Stimulated activated naive B cell treated with anti-CD40 and anti-IgM and Interleukin-4, amounts not matched to agents 10 μg/mL and 1 μg/mL and 100 μg/mL, for 72 hours (primary cell): ENCODE measurements around the gene SH3RF2.

Experiments used
- ATAC-seq, 2 donors: fragments of 150-1000 bp; cut with Tn5 transposase; replicated peaks; 2 replicates each; pipeline ENCODE4 v1.10.0; 2021; ENCODE audit warnings: moderate library complexity in 1 of 2
- DNase-seq: peaks from one replicate; pipeline ENCODE4 v3.0.0; 2021
- H3K27ac Mint-ChIP-seq: one replicate; pipeline ENCODE4 v1.8.0; 2022; ENCODE audit warnings: mild to moderate bottlenecking, mixed read lengths
- H3K27me3 Mint-ChIP-seq, 2 donors: one replicate each; pipeline ENCODE4 v1.8.0; 2022; ENCODE audit warnings: mixed read lengths in 2 of 2
- H3K36me3 Mint-ChIP-seq, 2 donors: one replicate each; pipeline ENCODE4 v1.8.0; 2022; ENCODE audit warnings: mixed read lengths in 2 of 2, mild to moderate bottlenecking in 1 of 2
- H3K4me1 Mint-ChIP-seq, 2 donors: one replicate each; pipeline ENCODE4 v1.8.0; 2022; ENCODE audit warnings: mixed read lengths in 2 of 2, mild to moderate bottlenecking in 1 of 2
- H3K4me3 Mint-ChIP-seq, 2 donors: one replicate each; pipeline ENCODE4 v1.8.0; 2022; ENCODE audit warnings: mild to moderate bottlenecking in 2 of 2, mixed read lengths in 2 of 2, moderate library complexity in 1 of 2
- H3K9me3 Mint-ChIP-seq, 2 donors: one replicate each; pipeline ENCODE4 v1.8.0; 2022; ENCODE audit warnings: mixed read lengths in 2 of 2, mild to moderate bottlenecking in 1 of 2

The SH3RF2 gene

GRCh38 chr5:145912594-145912993 lies 23.8 kb upstream of the SH3RF2 start:
- peaks cover 0 to 3% of the 10 kb centered on the region in 2 donors for H3K9me3 Mint-ChIP-seq
- ATAC-seq: no peak

GRCh38 chr5:145913701-145914100 lies 22.7 kb upstream of the SH3RF2 start:
- Mint-ChIP-seq H3K4me3 (no peak overlapping the region), H3K36me3 (no peaks in the 10 kb centered on the region), H3K27ac (no peak overlapping the region), H3K4me1 (no peaks in the 10 kb centered on the region), H3K27me3 (peaks cover 2 to 9% of the 10 kb centered on the region in 2 donors), H3K9me3 (peaks cover 0 to 3% of the 10 kb centered on the region in 2 donors)
- no peak for ATAC-seq
- DNase-seq: no peak

More at GRCh38 chr5:145912594-145912993, 23.8 kb upstream of the SH3RF2 start:
- Mint-ChIP-seq H3K36me3 (no peaks in the 10 kb centered on the region), H3K27me3 (peaks cover 0 to 9% of the 10 kb centered on the region in 2 donors), H3K4me3 (no peak overlapping the region), H3K4me1 (no peaks in the 10 kb centered on the region), H3K27ac (no peak overlapping the region)
- DNase-seq: no peak

GRCh38 chr5:145915970-145916638 lies 20.3 kb upstream of the SH3RF2 start:
- Mint-ChIP-seq H3K27me3 (peaks cover 5 to 7% of the 10 kb centered on the region in 2 donors), H3K4me3 (no peak overlapping the region), H3K9me3 (peaks cover 0 to 3% of the 10 kb centered on the region in 2 donors), H3K36me3 (no peaks in the 10 kb centered on the region), H3K4me1 (no peaks in the 10 kb centered on the region), H3K27ac (no peak overlapping the region)
- ATAC-seq (no peak), DNase-seq (no peak)

- Mint-ChIP-seq H3K36me3 (no peaks in the 10 kb centered on the region), H3K27me3 (peaks cover 5% of the 10 kb centered on the region in 2 donors), H3K4me3 (no peak overlapping the region), H3K4me1 (no peaks in the 10 kb centered on the region), H3K9me3 (peaks cover 0 to 3% of the 10 kb centered on the region in 2 donors), H3K27ac (no peak overlapping the region)
- no peak for DNase-seq
- ATAC-seq: no peak
These were observed 19.1 kb upstream of the SH3RF2 start for GRCh38 chr5:145917288-145917687.

GRCh38 chr5:145918397-145918796 lies 18.0 kb upstream of the SH3RF2 start:
- no peaks in the 10 kb centered on the region for H3K4me1 Mint-ChIP-seq
- no peak for ATAC-seq
- H3K4me3 Mint-ChIP-seq: no peak overlapping the region
- H3K9me3 Mint-ChIP-seq: peaks cover 0 to 3% of the 10 kb centered on the region in 2 donors
- no peak overlapping the region for H3K27ac Mint-ChIP-seq
- DNase-seq: no peak
- peaks cover 5% of the 10 kb centered on the region in 2 donors for H3K27me3 Mint-ChIP-seq
- H3K36me3 Mint-ChIP-seq: no peaks in the 10 kb centered on the region

- Mint-ChIP-seq H3K9me3 (peaks cover 0 to 3% of the 10 kb centered on the region in 2 donors), H3K27me3 (peaks cover 5% of the 10 kb centered on the region in 2 donors), H3K36me3 (no peaks in the 10 kb centered on the region), H3K4me1 (no peaks in the 10 kb centered on the region), H3K4me3 (no peak overlapping the region), H3K27ac (no peak overlapping the region)
- no peak for DNase-seq
- no peak for ATAC-seq
These were observed 17.0 kb upstream of the SH3RF2 start for GRCh38 chr5:145919413-145919812.

GRCh38 chr5:145920542-145921210 lies 15.7 kb upstream of the SH3RF2 start:
- Mint-ChIP-seq H3K4me3 (no peak overlapping the region), H3K27me3 (peaks cover 0 to 5% of the 10 kb centered on the region in 2 donors), H3K36me3 (no peaks in the 10 kb centered on the region), H3K9me3 (no peaks in the 10 kb centered on the region), H3K27ac (no peak overlapping the region), H3K4me1 (no peaks in the 10 kb centered on the region)
- no peak for DNase-seq
- ATAC-seq: no peak

GRCh38 chr5:145921211-145921610 lies 15.2 kb upstream of the SH3RF2 start:
- no peak for ATAC-seq
- no peaks in the 10 kb centered on the region for H3K4me1 Mint-ChIP-seq
- no peak for DNase-seq

GRCh38 chr5:145922059-145922458 lies 14.3 kb upstream of the SH3RF2 start:
- Mint-ChIP-seq H3K9me3 (no peaks in the 10 kb centered on the region), H3K27ac (no peak overlapping the region), H3K27me3 (peaks cover 0 to 5% of the 10 kb centered on the region in 2 donors), H3K4me1 (no peaks in the 10 kb centered on the region), H3K4me3 (no peak overlapping the region), H3K36me3 (no peaks in the 10 kb centered on the region)
- DNase-seq (no peak), ATAC-seq (no peak)

More at GRCh38 chr5:145921211-145921610, 15.2 kb upstream of the SH3RF2 start:
- peaks cover 0 to 5% of the 10 kb centered on the region in 2 donors for H3K27me3 Mint-ChIP-seq
- no peak overlapping the region for H3K27ac Mint-ChIP-seq
- no peaks in the 10 kb centered on the region for H3K36me3 Mint-ChIP-seq
- no peaks in the 10 kb centered on the region for H3K9me3 Mint-ChIP-seq
- no peak overlapping the region for H3K4me3 Mint-ChIP-seq

- Mint-ChIP-seq H3K27me3 (peaks cover 0 to 5% of the 10 kb centered on the region in 2 donors), H3K27ac (no peak overlapping the region)
- ATAC-seq: no peak
These were observed 13.0 kb upstream of the SH3RF2 start for GRCh38 chr5:145923405-145923804.

GRCh38 chr5:145924849-145925248 lies 11.5 kb upstream of the SH3RF2 start:
- H3K27ac Mint-ChIP-seq: no peak overlapping the region
- H3K4me3 Mint-ChIP-seq: no peak overlapping the region
- no peaks in the 10 kb centered on the region for H3K9me3 Mint-ChIP-seq
- H3K27me3 Mint-ChIP-seq: no peaks in the 10 kb centered on the region
- no peaks in the 10 kb centered on the region for H3K36me3 Mint-ChIP-seq
- ATAC-seq (no peak), DNase-seq (no peak)
- H3K4me1 Mint-ChIP-seq: no peaks in the 10 kb centered on the region

More at GRCh38 chr5:145923405-145923804, 13.0 kb upstream of the SH3RF2 start:
- H3K4me3 Mint-ChIP-seq: no peak overlapping the region
- no peaks in the 10 kb centered on the region for H3K4me1 Mint-ChIP-seq
- no peaks in the 10 kb centered on the region for H3K9me3 Mint-ChIP-seq
- no peaks in the 10 kb centered on the region for H3K36me3 Mint-ChIP-seq
- DNase-seq: no peak

- DNase-seq: no peak
- Mint-ChIP-seq H3K4me1 (no peaks in the 10 kb centered on the region), H3K27me3 (no peaks in the 10 kb centered on the region), H3K9me3 (no peaks in the 10 kb centered on the region), H3K4me3 (no peak overlapping the region), H3K27ac (no peak overlapping the region), H3K36me3 (no peaks in the 10 kb centered on the region)
- no peak for ATAC-seq
These were observed 11.0 kb upstream of the SH3RF2 start for GRCh38 chr5:145925353-145925752.

- H3K9me3 Mint-ChIP-seq: no peaks in the 10 kb centered on the region
- no peaks in the 10 kb centered on the region for H3K36me3 Mint-ChIP-seq
- H3K4me3 Mint-ChIP-seq: no peak overlapping the region
- H3K27ac Mint-ChIP-seq: no peak overlapping the region
- no peaks in the 10 kb centered on the region for H3K4me1 Mint-ChIP-seq
- DNase-seq (no peak), ATAC-seq (no peak)
- no peaks in the 10 kb centered on the region for H3K27me3 Mint-ChIP-seq
These were observed 10.6 kb upstream of the SH3RF2 start for GRCh38 chr5:145925803-145926202.

GRCh38 chr5:145931718-145932117 lies 4.7 kb upstream of the SH3RF2 start:
- DNase-seq: no peak
- Mint-ChIP-seq H3K27me3 (peaks cover 21 to 28% of the 10 kb centered on the region in 2 donors), H3K9me3 (no peaks in the 10 kb centered on the region)

GRCh38 chr5:145934276-145934675 lies 2.1 kb upstream of the SH3RF2 start:
- Mint-ChIP-seq H3K4me1 (no peaks in the 10 kb centered on the region), H3K27me3 (peaks cover 27 to 32% of the 10 kb centered on the region in 2 donors), H3K27ac (no peak overlapping the region), H3K36me3 (no peaks in the 10 kb centered on the region), H3K9me3 (no peaks in the 10 kb centered on the region), H3K4me3 (no peak overlapping the region)
- ATAC-seq: no peak
- DNase-seq: no peak

More at GRCh38 chr5:145931718-145932117, 4.7 kb upstream of the SH3RF2 start:
- no peak for ATAC-seq
- no peaks in the 10 kb centered on the region for H3K36me3 Mint-ChIP-seq
- H3K4me3 Mint-ChIP-seq: no peak overlapping the region
- no peaks in the 10 kb centered on the region for H3K4me1 Mint-ChIP-seq
- no peak overlapping the region for H3K27ac Mint-ChIP-seq
